HG02885 (cell line): ENCODE results near the gene REEP1.

Source experiments
- ATAC-seq: cut with Tn5 transposase; IDR thresholded peaks from one replicate; pipeline ENCODE4 v1.9.1; 2021; ENCODE audit warnings: mild to moderate bottlenecking; ENCODE audit not compliant: unreplicated experiment, poor library complexity

REEP1 gene

GRCh38 chr2:86337244-86337835 lies at the start of gene REEP1:
Gene REEP1, minus strand, starts transcription at chr2:86337626. Its CDS starts 116 bp downstream, at chr2:86337510.
- peak; percentile 63 for ATAC-seq

GRCh38 chr2:86383844-86384243 lies 46.4 kb upstream of the REEP1 start:
- ATAC-seq, result no peak

GRCh38 chr2:86382698-86383097 lies 45.3 kb upstream of the REEP1 start:
- ATAC-seq, result no peak

- no peak for ATAC-seq
These were observed 44.7 kb upstream of the REEP1 start for GRCh38 chr2:86382108-86382507.

GRCh38 chr2:86378469-86378868 lies 41.0 kb upstream of the REEP1 start:
- no peak for ATAC-seq

- ATAC-seq, result no peak
These were observed 38.2 kb upstream of the REEP1 start for GRCh38 chr2:86375623-86376022.

GRCh38 chr2:86372641-86373502 lies 35.4 kb upstream of the REEP1 start:
- ATAC-seq, result no peak

- ATAC-seq, result no peak
These were observed 34.7 kb upstream of the REEP1 start for GRCh38 chr2:86372133-86372532.

- no peak for ATAC-seq
These were observed 34.1 kb upstream of the REEP1 start for GRCh38 chr2:86371527-86371926.

- no peak for ATAC-seq
These were observed 33.2 kb upstream of the REEP1 start for GRCh38 chr2:86370579-86370978.

- peak; percentile 42 for ATAC-seq
These were observed 30.9 kb upstream of the REEP1 start for GRCh38 chr2:86368161-86368824.

- no peak for ATAC-seq
These were observed 30.0 kb upstream of the REEP1 start for GRCh38 chr2:86367499-86367777.

- ATAC-seq, result no peak
These were observed 29.4 kb upstream of the REEP1 start for GRCh38 chr2:86366651-86367498.

GRCh38 chr2:86364894-86365293 lies 27.5 kb upstream of the REEP1 start:
- no peak for ATAC-seq

- ATAC-seq, result no peak
These were observed 23.4 kb upstream of the REEP1 start for GRCh38 chr2:86360776-86361175.

- peak; percentile 91 for ATAC-seq
These were observed 21.5 kb upstream of the REEP1 start for GRCh38 chr2:86358957-86359356.

GRCh38 chr2:86357392-86357963 lies 20.1 kb upstream of the REEP1 start:
- ATAC-seq, result no peak

GRCh38 chr2:86352727-86353221 lies 15.3 kb upstream of the REEP1 start:
- ATAC-seq, result no peak

GRCh38 chr2:86352137-86352726 lies 14.8 kb upstream of the REEP1 start:
- ATAC-seq, result no peak

- ATAC-seq, result no peak
These were observed 13.3 kb upstream of the REEP1 start for GRCh38 chr2:86350751-86351150.
